ENCODE results near the gene BAZ2B. TPM values are rescaled to one million over a fixed set of nuclear protein-coding genes. Genes with fewer than 3 reads are reported as not detected.

BAZ2B gene
- total and polyA plus RNA-seq, 2 of the 13 experiments (the other 11 are each of a cell fraction or from before 2014, with no cell fraction given) = 14.0 to 15.1 TPM

GRCh38 chr2:159286709-159287441 is 329.5 kb downstream of the BAZ2B start (continued):
- TF ChIP-seq ZNF407 (CRISPR knock-in tag; IDR thresholded peaks at IDR 0.05; ENCODE audit: not compliant biosample characterization) = no peak
- 0 out of 2 replicates have a peak, but pooled peaks have one; percentile 2 for TF ChIP-seq TOPORS (CRISPR knock-in tag; IDR thresholded peaks at IDR 0.05)
- no peak for TF ChIP-seq TBP (CRISPR knock-in tag; IDR thresholded peaks at IDR 0.05)
- 0 out of 2 replicates have a peak, but pooled peaks have one; percentile 22 for TF ChIP-seq ZFP1 (CRISPR knock-in tag; IDR thresholded peaks at IDR 0.05)
- TF ChIP-seq KDM3A (CRISPR knock-in tag; IDR thresholded peaks at IDR 0.05; ENCODE audit: low read depth) = 0 out of 2 replicates have a peak, but pooled peaks have one; percentile 8
- TF ChIP-seq RCOR2 (CRISPR knock-in tag; IDR thresholded peaks at IDR 0.05) = no peak
- peak; percentile 34 for TF ChIP-seq HNF4A (CRISPR knock-in tag; IDR thresholded peaks at IDR 0.05)
- TF ChIP-seq ZNF33A (CRISPR knock-in tag; IDR thresholded peaks at IDR 0.05; ENCODE audit: borderline replicate concordance) = no peak
- TF ChIP-seq CENPX (CRISPR knock-in tag; IDR thresholded peaks at IDR 0.05) = no peak
- TF ChIP-seq RNF2 (conservative IDR thresholded peaks at IDR 0.05; ENCODE audit: low read depth) = peak; percentile 64; the same call in 1 of the 2 replicates
- peak; percentile 99 for TF ChIP-seq POLR2AphosphoS5 (IDR thresholded peaks at IDR 0.05; ENCODE audit: low read depth, low read length)
- peak; percentile 69; the same call in 1 of the 2 replicates for TF ChIP-seq IKZF5 (CRISPR knock-in tag; IDR thresholded peaks at IDR 0.05)
- peak; percentile 63; the same call in 1 of the 2 replicates for TF ChIP-seq SNAPC4 (CRISPR knock-in tag; IDR thresholded peaks at IDR 0.05)
- TF ChIP-seq SMAD9 (CRISPR knock-in tag; IDR thresholded peaks at IDR 0.05) = no peak
